HG03135 (cell line): Measurements from ENCODE around the gene FAM3A.

Source experiments
- ATAC-seq: cut with Tn5 transposase; IDR thresholded peaks from one replicate; pipeline ENCODE4 v1.9.1; 2021; ENCODE audit warnings: mild to moderate bottlenecking, moderate library complexity; ENCODE audit not compliant: unreplicated experiment

Gene FAM3A

GRCh38 chrX:154481911-154482601, 34.0 kb downstream of the FAM3A start:
- ATAC-seq, result no peak

DNA sequence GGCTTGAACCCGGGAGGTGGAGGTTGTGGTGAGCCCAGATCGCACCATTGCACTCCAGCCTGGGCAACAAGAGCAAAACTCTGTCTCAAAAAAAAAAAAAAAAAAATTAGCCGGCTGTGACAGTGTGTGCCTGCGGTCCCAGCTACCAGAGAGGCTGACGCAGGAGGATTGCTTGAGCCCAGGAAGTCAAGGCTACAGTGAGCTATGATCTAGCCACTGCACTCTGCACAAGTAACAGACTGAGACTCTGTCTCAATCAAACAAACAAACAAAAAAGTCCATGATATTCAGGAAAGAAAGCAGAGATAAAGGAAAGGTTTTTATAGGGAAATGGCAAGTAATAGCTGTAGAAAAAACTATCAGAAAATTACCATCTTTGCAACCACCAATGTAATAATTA, 34.8 kb downstream of the FAM3A start:
- ATAC-seq, result no peak

DNA sequence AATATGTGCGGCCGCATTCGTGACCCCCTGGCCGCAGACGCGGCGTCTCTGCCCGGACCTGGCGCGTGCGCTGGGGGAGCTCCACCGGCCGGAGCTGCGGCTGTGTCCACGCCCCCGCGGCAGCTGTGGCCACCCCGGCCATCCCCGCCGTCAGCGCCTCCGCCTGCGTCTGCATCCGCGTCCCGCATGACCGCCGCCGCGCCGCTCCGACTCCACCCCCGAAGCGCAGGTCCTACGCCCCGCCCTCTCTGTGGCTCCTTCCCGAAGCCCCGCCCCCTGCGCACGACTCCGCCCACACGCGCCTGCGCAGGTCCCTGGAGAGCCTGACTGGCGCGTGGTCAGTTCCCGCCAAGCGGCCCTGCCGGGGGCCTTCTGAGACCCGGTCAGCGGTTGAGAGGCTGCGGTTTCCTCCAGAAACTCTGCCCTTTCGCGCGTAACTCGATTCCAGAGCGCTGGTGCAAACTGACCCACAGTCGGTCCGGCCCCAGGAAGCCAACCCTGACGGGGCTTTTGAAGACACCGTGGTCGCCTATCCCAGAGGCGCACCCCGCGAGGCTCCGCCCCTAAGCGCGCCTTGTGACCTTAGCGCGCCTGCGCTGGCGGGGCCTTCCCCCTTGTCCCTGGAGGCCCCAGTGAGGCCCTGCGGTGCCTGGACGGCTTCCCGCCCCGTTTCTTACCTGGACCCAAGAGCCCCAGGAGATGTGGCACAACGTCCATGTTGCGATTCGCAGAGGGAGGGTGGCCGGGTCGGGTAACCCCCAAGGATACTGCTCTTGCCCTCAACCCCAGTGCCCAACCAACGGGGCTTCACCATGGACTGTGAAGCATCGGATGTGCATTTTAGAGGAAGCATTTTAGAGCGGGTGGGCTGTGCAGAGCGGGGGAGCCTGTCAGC, 37.1 kb downstream of the FAM3A start, which contains the start of gene LAGE3:
Gene LAGE3 (minus strand): TSS at position 554 of the 895 bp plus-strand sequence. CDS start 366 bp downstream, at position 188.
- ATAC-seq, result peak; percentile 80

DNA sequence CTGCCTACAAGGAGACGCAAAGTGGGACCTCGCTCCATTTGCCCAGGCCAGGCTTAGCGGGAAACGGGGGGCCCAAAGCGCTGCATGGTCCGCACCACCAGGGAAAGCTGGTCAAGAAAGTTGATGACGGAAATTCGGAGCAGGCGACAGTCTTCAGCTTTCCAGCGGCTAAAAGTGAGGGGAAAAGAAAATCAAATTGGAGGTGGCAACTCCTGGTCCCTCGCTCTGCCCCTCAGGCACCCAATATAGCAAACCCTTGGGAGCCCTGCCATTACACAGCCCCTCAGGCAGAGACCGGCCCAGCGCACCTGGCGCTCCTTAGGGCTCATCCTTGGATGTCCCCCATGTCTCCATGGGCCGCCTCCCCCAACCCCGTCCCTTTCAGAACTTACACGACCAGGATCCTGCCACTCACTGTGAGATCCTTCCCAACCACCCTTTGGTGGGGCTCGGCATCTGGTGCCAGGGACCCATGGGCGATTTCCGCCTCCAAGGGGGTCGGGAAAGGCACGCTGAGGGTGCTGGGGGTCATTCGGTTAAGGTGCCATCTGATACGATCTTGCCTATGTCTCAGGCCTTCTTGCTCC, 38.0 kb downstream of the FAM3A start:
- ATAC-seq, result peak; percentile 4

DNA sequence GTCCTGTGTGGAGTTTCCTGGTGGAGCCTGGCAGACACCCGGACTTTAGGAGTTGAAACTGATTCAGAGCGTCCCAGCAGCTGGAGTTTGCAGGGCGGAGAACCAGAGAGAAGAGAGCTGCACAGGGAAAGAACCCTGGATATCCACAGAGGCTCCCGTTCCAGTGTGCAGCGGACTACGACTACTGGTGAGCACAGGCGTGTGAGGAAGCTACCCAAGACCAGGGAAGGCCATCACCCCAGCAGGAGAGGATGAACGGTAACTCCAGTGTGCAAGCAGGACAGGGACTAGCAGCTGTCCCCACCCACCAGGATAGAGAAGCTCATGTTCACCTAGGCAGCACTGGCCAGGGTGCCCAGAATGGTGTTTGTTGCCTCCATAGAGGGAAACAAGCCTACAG, 39.2 kb downstream of the FAM3A start:
- ATAC-seq, result no peak

- no peak for ATAC-seq
These were observed 42.3 kb downstream of the FAM3A start for GRCh38 chrX:154473683-154474082.

GRCh38 chrX:154472685-154473632, 43.1 kb downstream of the FAM3A start:
- no peak for ATAC-seq

DNA sequence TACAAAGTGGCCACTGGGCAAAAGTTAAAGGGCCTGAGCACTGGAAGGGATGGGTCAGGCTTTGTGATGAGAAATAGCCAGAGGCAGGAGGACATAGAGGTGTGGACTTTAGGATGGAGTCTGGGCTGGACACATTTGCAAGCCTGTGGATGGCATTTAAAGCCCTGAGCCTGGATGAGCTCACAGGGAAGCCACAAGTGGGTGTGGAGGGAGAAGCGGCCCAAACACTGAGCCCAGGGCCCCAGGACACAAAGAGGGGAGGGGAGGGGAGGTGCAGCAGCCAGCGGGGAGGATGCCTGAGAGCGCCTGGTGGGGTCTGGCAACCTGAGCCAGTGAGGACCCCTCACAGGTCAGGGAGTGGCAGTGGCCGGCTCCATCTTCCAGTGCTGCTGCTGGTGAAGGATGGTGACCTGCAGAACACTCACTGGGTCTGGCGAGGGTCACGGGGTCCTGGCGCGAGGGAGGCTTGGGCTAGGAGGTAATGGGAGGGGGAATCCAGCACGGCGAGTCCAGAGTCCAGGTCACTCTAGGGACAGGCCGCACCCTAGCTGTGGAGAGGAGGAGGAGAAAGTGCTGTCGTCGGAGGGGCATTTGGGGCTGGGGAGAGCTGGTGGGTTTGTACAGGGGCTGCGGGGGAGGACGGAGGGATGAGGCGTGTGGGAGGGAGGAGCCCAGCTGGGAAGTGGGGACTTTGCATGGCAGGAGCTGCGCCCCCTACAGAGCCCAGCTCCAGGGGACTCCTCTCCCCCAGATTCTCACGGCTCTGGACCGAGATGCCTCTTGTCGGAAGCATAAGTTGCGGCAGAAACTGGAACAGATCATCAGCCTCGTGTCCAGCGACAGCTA, 44.0 kb downstream of the FAM3A start:
- ATAC-seq, result no peak

GRCh38 chrX:154470914-154471568, 45.0 kb downstream of the FAM3A start:
- no peak for ATAC-seq

GRCh38 chrX:154470434-154470833, 45.6 kb downstream of the FAM3A start:
- no peak for ATAC-seq

GRCh38 chrX:154469880-154470279, 46.2 kb downstream of the FAM3A start:
- no peak for ATAC-seq

DNA sequence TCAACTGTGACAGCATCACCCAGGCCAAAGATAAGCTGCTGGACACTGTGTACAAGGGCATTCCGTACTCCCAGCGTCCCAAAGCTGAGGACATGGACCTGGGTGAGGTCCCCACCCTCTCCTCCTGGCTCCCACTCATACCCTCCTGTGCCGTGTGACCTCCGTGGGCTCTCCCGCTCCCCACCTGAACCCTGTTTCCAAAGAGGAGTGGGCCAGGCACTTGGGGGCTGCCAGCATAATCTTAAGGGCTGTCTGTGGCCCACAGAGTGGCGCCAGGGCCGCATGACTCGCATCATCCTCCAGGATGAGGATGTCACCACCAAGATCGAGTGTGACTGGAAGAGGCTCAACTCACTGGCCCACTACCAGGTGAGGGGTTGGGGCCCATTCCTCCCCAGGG, 46.9 kb downstream of the FAM3A start:
- ATAC-seq, result no peak

DNA sequence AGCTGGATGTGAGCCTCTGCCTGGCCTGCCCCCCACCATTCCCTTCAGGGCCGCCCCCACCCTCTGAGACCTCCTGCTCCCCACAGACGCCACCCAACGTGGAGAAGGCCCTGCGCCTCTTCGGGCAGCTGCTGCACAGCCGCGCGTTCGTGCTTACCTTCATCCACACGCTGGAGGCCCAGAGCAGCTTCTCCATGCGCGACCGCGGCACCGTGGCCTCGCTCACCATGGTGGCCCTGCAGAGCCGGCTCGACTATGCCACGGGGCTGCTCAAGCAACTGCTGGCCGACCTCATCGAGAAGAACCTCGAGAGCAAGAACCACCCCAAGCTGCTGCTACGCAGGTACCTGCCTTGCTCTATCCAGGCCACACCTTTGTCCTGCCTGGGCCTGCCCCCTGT, 47.8 kb downstream of the FAM3A start:
- no peak for ATAC-seq

GRCh38 chrX:154467556-154467955, 48.5 kb downstream of the FAM3A start:
- no peak for ATAC-seq

DNA sequence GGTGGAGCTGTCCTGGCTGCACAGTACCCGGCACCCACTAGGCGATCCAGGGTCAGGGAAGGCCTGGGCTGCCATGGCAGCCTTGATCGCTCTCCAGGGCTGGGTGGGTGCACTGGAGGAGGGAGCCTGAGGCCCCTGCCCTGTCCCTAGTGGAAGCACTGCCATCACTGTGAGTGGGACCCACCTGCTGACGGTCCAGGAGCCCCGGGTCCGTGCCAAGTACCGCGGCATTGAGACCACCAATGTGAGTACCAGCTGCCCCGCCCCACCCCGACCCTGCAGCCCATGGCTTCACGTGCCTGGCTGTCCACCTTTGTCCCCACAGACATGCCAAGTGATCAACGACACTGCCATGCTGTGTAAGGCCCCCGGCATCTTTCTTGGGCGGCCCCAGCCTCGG, 49.1 kb downstream of the FAM3A start:
- ATAC-seq, result no peak

DNA sequence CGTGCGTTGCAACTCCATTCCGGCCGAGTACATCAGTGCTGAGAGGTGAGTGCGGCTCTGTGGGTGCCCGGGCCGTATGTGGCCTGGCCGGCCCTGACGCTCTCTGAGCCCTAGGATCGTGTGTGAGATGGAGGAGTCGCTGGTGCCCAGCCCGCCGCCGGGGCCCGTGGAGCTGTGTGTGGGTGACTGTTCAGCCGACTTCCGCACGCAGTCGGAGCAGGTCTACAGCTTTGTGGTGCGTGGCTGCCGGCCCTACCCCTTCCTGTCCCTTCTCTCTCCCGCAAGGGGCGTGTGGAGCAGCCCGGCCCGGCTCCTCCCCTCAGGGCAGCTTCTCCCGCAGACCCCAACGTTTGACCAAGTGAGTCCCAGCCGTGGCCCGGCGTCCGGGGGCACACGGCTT, 50.0 kb downstream of the FAM3A start:
- no peak for ATAC-seq

- ATAC-seq, result no peak
These were observed 50.4 kb downstream of the FAM3A start for GRCh38 chrX:154465601-154466000.

DNA sequence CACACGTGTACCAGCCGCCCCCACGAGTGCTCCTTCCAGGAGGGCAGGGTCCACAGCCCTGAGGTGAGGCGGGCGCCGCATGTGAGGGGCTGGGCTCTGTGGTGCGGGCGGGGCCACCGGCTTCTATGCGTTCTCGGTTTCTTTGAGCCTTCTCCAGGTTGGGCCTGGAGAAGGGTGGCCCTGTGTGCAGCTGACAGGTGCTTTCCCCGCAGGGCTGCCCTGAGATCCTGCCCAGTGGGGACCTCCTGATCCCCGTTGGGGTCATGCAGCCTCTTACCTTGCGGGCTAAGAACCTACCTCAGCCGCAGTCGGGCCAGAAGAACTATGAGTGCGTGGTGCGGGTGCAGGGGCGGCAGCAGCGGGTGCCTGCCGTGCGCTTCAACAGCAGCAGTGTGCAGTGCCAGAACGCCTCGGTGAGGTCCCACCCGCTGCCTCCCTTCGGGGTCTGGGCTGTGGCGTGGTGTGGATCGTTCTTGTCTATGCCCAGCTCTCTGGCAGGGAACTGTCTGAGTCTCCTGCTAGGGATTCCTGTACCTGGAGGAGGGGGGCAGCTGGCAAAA, 51.1 kb downstream of the FAM3A start:
- ATAC-seq, result no peak
